Panc1 (cell line): ENCODE results near the gene NUB1.

Experiments
- CTCF ChIP-seq: fragments of 450-650 bp; IDR thresholded peaks from 2 replicates; pipeline ENCODE4 v1.5.1; 2017; ENCODE audit warnings: mild to moderate bottlenecking
- REST ChIP-seq, 2 experiments: IDR thresholded peaks; 2 replicates each; pipeline ENCODE4 v1.6.1; 2011 to 2012; ENCODE audit warnings: low read depth in 2 of 2, control low read depth in 1 of 2, low read length in 1 of 2, mild to moderate bottlenecking in 1 of 2, moderate library complexity in 1 of 2; ENCODE audit not compliant: insufficient read depth in 1 of 2

GRCh38 chr7:151338809-151339208, 2.8 kb upstream of the NUB1 start:
- TF ChIP-seq CTCF (no peak), REST (IDR thresholded peaks at IDR 0.05; ENCODE audit: insufficient read depth in 1 of 2, low read depth in 2 of 2, low read length in 1 of 2) (no peak)
